H9 (cell line): ENCODE measurements around the gene TBX1. TPM values are rescaled to one million over a fixed set of nuclear protein-coding genes. Genes with fewer than 3 reads are reported as not detected.
A peak's percentile ranks its signal among the peaks of the same experiment; 100 is the strongest.

Experiments used
- DNase-seq: peaks from one replicate; pipeline ENCODE4 v3.0.0-alpha.2; 2017
- H2AFZ ChIP-seq: one replicate; pipeline ENCODE4 v1.6.1; 2013; ENCODE audit warnings: mild to moderate bottlenecking, low read length, control low read depth, moderate library complexity
- H2AK5ac ChIP-seq: 2 replicates; pipeline ENCODE4 v1.6.1; 2013; ENCODE audit warnings: low read length, control low read depth, mixed read lengths; ENCODE audit not compliant: insufficient read length
- H2BK120ac ChIP-seq: one replicate; pipeline ENCODE4 v1.6.1; 2013; ENCODE audit warnings: low read depth, mild to moderate bottlenecking, low read length, control low read depth, inconsistent platforms; ENCODE audit not compliant: poor library complexity, severe bottlenecking
- H2BK12ac ChIP-seq: 2 replicates; pipeline ENCODE4 v1.6.1; 2013; ENCODE audit warnings: low read length, control low read depth, mixed read lengths, low read depth; ENCODE audit not compliant: insufficient read length
- H2BK15ac ChIP-seq: 2 replicates; pipeline ENCODE4 v1.6.1; 2013; ENCODE audit warnings: low read depth, low read length, control low read depth
- H2BK20ac ChIP-seq: one replicate; pipeline ENCODE4 v1.6.1; 2013; ENCODE audit warnings: low read depth, mild to moderate bottlenecking, low read length, control low read depth, inconsistent platforms; ENCODE audit not compliant: poor library complexity, severe bottlenecking
- H2BK5ac ChIP-seq: 2 replicates; pipeline ENCODE4 v1.6.1; 2013; ENCODE audit warnings: low read length, control low read depth, mixed read lengths; ENCODE audit not compliant: insufficient read length
- H3K14ac ChIP-seq: 2 replicates; pipeline ENCODE4 v1.6.1; 2013; ENCODE audit warnings: low read length, control low read depth; ENCODE audit not compliant: insufficient read depth
- H3K18ac ChIP-seq: 2 replicates; pipeline ENCODE4 v1.6.1; 2013; ENCODE audit warnings: low read depth, mild to moderate bottlenecking, mixed read lengths, low read length, control low read depth; ENCODE audit not compliant: insufficient read length
- H3K23ac ChIP-seq: 2 replicates; pipeline ENCODE4 v1.6.1; 2013; ENCODE audit warnings: low read length, control low read depth, mixed read lengths, low read depth; ENCODE audit not compliant: insufficient read length
- H3K23me2 ChIP-seq: 2 replicates; pipeline ENCODE4 v1.6.1; 2013; ENCODE audit warnings: low read depth, mild to moderate bottlenecking, mixed read lengths, low read length, control low read depth; ENCODE audit not compliant: insufficient read length, poor library complexity, severe bottlenecking
- H3K27ac ChIP-seq: 2 replicates; pipeline ENCODE4 v1.5.1; 2013; ENCODE audit warnings: low read length, control low read depth, mixed read lengths, low read depth; ENCODE audit not compliant: insufficient read length
- H3K27me3 ChIP-seq: 2 replicates; pipeline ENCODE4 v1.6.1; 2013; ENCODE audit warnings: low read length, control low read depth, inconsistent platforms; ENCODE audit not compliant: insufficient read depth
- H3K4ac ChIP-seq: 2 replicates; pipeline ENCODE4 v1.6.1; 2013; ENCODE audit warnings: low read depth, mild to moderate bottlenecking, control low read depth, inconsistent platforms, low read length, moderate library complexity
- H3K4me1 ChIP-seq: 2 replicates; pipeline ENCODE4 v1.6.1; 2013; ENCODE audit warnings: low read length, control low read depth, inconsistent platforms; ENCODE audit not compliant: insufficient read depth
- H3K4me2 ChIP-seq: 2 replicates; pipeline ENCODE4 v1.6.1; 2013; ENCODE audit warnings: low read length, control low read depth, mixed read lengths; ENCODE audit not compliant: insufficient read length, insufficient read depth
- H3K56ac ChIP-seq: 2 replicates; pipeline ENCODE4 v1.6.1; 2013; ENCODE audit warnings: low read depth, mild to moderate bottlenecking, mixed read lengths, low read length, control low read depth; ENCODE audit not compliant: insufficient read length
- H3K79me1 ChIP-seq: 2 replicates; pipeline ENCODE4 v1.6.1; 2013; ENCODE audit warnings: low read depth, mild to moderate bottlenecking, moderate library complexity, low read length, control low read depth, inconsistent platforms; ENCODE audit not compliant: insufficient read depth, poor library complexity, severe bottlenecking
- H3K79me2 ChIP-seq: 2 replicates; pipeline ENCODE4 v1.6.1; 2013; ENCODE audit warnings: low read length, control low read depth, inconsistent platforms; ENCODE audit not compliant: insufficient read depth
- H3K9ac ChIP-seq: 2 replicates; pipeline ENCODE4 v1.6.1; 2013; ENCODE audit warnings: low read length, control low read depth, mixed read lengths; ENCODE audit not compliant: insufficient read length; ENCODE audit errors: extremely low read depth
- H3K9me3 ChIP-seq: one replicate; pipeline ENCODE4 v1.6.1; 2013; ENCODE audit warnings: low read depth, low read length, inconsistent platforms; ENCODE audit not compliant: control insufficient read depth
- H3T11ph ChIP-seq: one replicate; pipeline ENCODE4 v1.6.1; 2013; ENCODE audit warnings: mild to moderate bottlenecking, low read length, control low read depth, inconsistent platforms
- H4K20me1 ChIP-seq: one replicate; pipeline ENCODE4 v1.6.1; 2013; ENCODE audit not compliant: control insufficient read depth, insufficient read length, insufficient read depth
- H4K5ac ChIP-seq: 2 replicates; pipeline ENCODE4 v1.6.1; 2013; ENCODE audit warnings: low read depth, mild to moderate bottlenecking, mixed read lengths, low read length, control low read depth; ENCODE audit not compliant: insufficient read length
- H4K8ac ChIP-seq: replicated peaks from 2 replicates; pipeline ENCODE4 v1.6.1; 2013; ENCODE audit warnings: low read length, control low read depth, mixed read lengths, low read depth; ENCODE audit not compliant: insufficient read length
- H4K91ac ChIP-seq: 2 replicates; pipeline ENCODE4 v1.6.1; 2013; ENCODE audit warnings: low read depth, mild to moderate bottlenecking, moderate library complexity, mixed read lengths, low read length, control low read depth; ENCODE audit not compliant: insufficient read length
- H3K27ac Mint-ChIP-seq, 3 experiments: 2 replicates in 2 of 3; 3 replicates in 1 of 3; pipeline ENCODE4 v1.8.0; 2020 to 2021; ENCODE audit warnings: mixed read lengths in 3 of 3, mild to moderate bottlenecking in 1 of 3, moderate library complexity in 1 of 3
- H3K27me3 Mint-ChIP-seq: 2 replicates; pipeline ENCODE4 v1.8.0; 2021; ENCODE audit warnings: low read depth, mild to moderate bottlenecking, moderate library complexity, mixed read lengths
- H3K36me3 Mint-ChIP-seq, 3 experiments: 2 replicates in 2 of 3; 3 replicates in 1 of 3; pipeline ENCODE4 v1.8.0; 2020 to 2021; ENCODE audit warnings: low read depth in 3 of 3, mixed read lengths in 3 of 3; ENCODE audit not compliant: insufficient read depth in 1 of 3
- H3K4me1 Mint-ChIP-seq, 2 experiments: 2 replicates each; pipeline ENCODE4 v1.8.0; 2020; ENCODE audit warnings: mixed read lengths in 2 of 2
- H3K4me3 Mint-ChIP-seq, 2 experiments: 2 replicates in 1 of 2; 3 replicates in 1 of 2; pipeline ENCODE4 v1.8.0; 2020 to 2021; ENCODE audit warnings: mild to moderate bottlenecking in 2 of 2, mixed read lengths in 2 of 2, moderate library complexity in 1 of 2
- H3K9me3 Mint-ChIP-seq, 2 experiments: 2 replicates in 1 of 2; 3 replicates in 1 of 2; pipeline ENCODE4 v1.8.0; 2020; ENCODE audit warnings: mild to moderate bottlenecking in 2 of 2, mixed read lengths in 2 of 2, moderate library complexity in 1 of 2
- CTCF ChIP-seq: fragments of 200-600 bp; sonication (generic); conservative IDR thresholded peaks from 3 replicates; pipeline ENCODE4 v1.8.0; 2021; ENCODE audit warnings: antibody characterized with exemption, mild to moderate bottlenecking
- WGBS: extraction: QIAGEN DNeasy Blood & Tissue Kit; methylation state at CpG from one replicate; pipeline ENCODE4 v1.1.7; 2013; ENCODE audit warnings: missing lambda C conversion rate, low lambda C conversion rate, mixed read lengths; ENCODE audit not compliant: insufficient read length; ENCODE audit errors: extremely low coverage; 5-methylcytosine and 5-hydroxymethylcytosine counted together
- total RNA-seq: library from RNA; stranded (reverse); gene quantifications from 2 replicates; pipeline ENCODE4 v1.2.1, GENCODE V29; 2021

Gene TBX1
- total RNA-seq, 1 experiment from 2014 or later: 2.2 TPM

DNA sequence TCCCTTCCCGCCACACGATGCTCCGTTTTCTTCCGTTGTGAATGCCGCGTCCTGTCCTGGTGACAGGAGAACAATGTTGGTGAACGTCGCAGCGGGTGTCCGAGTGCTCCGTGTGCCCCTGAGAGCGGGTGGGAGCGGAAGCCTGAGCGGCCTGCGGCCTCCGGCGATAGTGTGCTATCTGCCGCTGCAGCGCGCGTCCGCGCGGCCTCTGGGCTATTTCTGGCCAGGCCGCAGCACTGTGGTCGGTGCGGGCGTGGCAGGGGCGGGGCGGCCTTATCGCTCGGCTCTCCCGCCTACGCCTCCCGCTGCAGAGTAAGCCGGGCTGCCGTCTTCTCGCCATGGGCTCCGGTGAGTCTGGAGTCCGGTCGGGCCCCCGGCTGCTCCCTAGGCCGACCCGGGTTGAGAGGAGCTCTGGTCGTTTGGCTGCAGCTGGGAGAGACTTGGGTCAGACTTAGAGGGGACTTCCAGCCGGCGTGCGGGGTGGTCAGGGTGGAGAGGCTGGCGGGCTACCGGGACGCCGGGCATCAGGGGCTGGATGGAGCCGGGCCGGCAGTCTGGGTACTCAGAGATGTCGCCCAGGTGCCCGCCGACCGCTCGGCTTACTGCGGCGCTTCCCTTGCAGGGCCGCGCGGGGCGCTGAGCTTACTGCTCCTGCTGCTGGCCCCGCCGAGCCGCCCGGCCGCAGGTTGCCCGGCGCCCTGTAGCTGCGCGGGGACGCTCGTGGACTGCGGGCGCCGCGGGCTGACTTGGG, 37.2 kb upstream of the TBX1 start, which contains the start of gene GP1BB:
GP1BB (plus strand) TSS at position 308 of the 751 bp plus-strand sequence; CDS start at position 339, 31 bp downstream.
- Histone ChIP-seq H4K5ac (no peak within 1 kb of the TSS), H2BK12ac (no peak within 1 kb of the TSS), H2BK120ac (no peak within 1 kb of the TSS), H4K20me1 (peaks cover 7% of the 10 kb centered on the region), H3K79me2 (no peaks in the 10 kb centered on the region), H3K4me1 (no peaks in the 10 kb centered on the region), H3K4ac (no peak within 1 kb of the TSS), H2BK5ac (no peak within 1 kb of the TSS), H3K4me2 (peak within 1 kb of the TSS; percentile 54), H3T11ph (no peak within 1 kb of the TSS), H3K79me1 (no peaks in the 10 kb centered on the region), H3K9me3 (no peaks in the 10 kb centered on the region), H3K9ac (no peak within 1 kb of the TSS), H2BK15ac (no peak within 1 kb of the TSS), H3K27ac (no peak within 1 kb of the TSS), H3K18ac (no peak within 1 kb of the TSS), H2BK20ac (no peak within 1 kb of the TSS), H2AK5ac (no peak within 1 kb of the TSS), H3K14ac (no peak within 1 kb of the TSS), H3K23ac (no peak within 1 kb of the TSS), H4K8ac (no peak within 1 kb of the TSS), H3K56ac (no peak within 1 kb of the TSS), H3K27me3 (peaks cover 80% of the 10 kb centered on the region; the same call in 1 of the 2 replicates), H4K91ac (no peak within 1 kb of the TSS), H3K23me2 (peaks cover 8% of the 10 kb centered on the region), H2AFZ (no peak within 1 kb of the TSS)
- Mint-ChIP-seq H3K9me3 (peaks cover 13 to 25% of the 10 kb centered on the region in 2 experiments; a peak in 4 of 5 replicates), H3K4me1 (peaks cover 14 to 34% of the 10 kb centered on the region in 2 experiments), H3K4me3 (peak within 1 kb of the TSS; percentile 54 to 77), H3K27ac (no peak within 1 kb of the TSS), H3K27me3 (peaks cover 89% of the 10 kb centered on the region), H3K36me3 (peaks cover 7 to 16% (median 14%) of the 10 kb centered on the region in 3 experiments; a peak in 6 of 7 replicates)
- no CpG with 5 or more reads among the region's 80 CpGs for WGBS
- 0 out of 3 replicates have a peak, but pooled peaks have one; percentile 31 for TF ChIP-seq CTCF
- DNase-seq: peak; percentile 62
